Endothelial cell of umbilical vein (primary cell): ENCODE results near the gene NDUFS6. TPM values are rescaled to one million over a fixed set of nuclear protein-coding genes. Genes with fewer than 3 reads are reported as not detected.

ENCODE experiments used
- BruUV-seq: library from RNA; stranded (reverse); fragments of 400-500 nt; replicated peaks from 2 replicates; lab custom pipeline; 2021; lab: Mats Ljungman, UMichigan
- CTCF ChIA-PET: fragments of 300-600, 350-600 bp; sonication (Branson Sonifier 250); formaldehyde crosslinking; loops from one replicate; lab custom pipeline; 2021; ENCODE audit warnings: antibody characterized with exemption, inconsistent platforms; lab: Charles Lee
- POLR2A ChIA-PET: fragments of 300-600, 350-600 bp; sonication (Branson Sonifier 250); formaldehyde crosslinking; loops from one replicate; lab custom pipeline; 2021; ENCODE audit warnings: antibody characterized with exemption, inconsistent platforms; lab: Charles Lee
- DNase-seq: peaks from one replicate; pipeline ENCODE4 v3.0.0-alpha.2; 2011; ENCODE audit warnings: low read depth, low spot score
- FAIRE-seq: peaks from 2 replicates; lab custom pipeline; 2011; peaks lifted over from hg19 to GRCh38; lab: Jason Lieb, UNC
- H2AFZ ChIP-seq: 2 replicates; pipeline ENCODE4 v1.6.0; 2012; ENCODE audit warnings: low read depth, low read length, control low read depth, inconsistent platforms
- H3K27ac ChIP-seq: 2 replicates; pipeline ENCODE4 v1.5.1; 2011; ENCODE audit warnings: low read depth, mild to moderate bottlenecking, control low read depth, low read length, moderate library complexity; ENCODE audit not compliant: insufficient read depth
- H3K27me3 ChIP-seq, 2 experiments: 2 replicates each; pipeline versions ENCODE4 v1.6.0 to v1.6.1; 2011; ENCODE audit warnings: low read length in 2 of 2, mixed read lengths in 1 of 2; ENCODE audit not compliant: control insufficient read depth in 2 of 2, insufficient read depth in 2 of 2
- H3K36me3 ChIP-seq, 2 experiments: 2 replicates in 1 of 2; 3 replicates in 1 of 2; pipeline ENCODE4 v1.5.1; 2011; ENCODE audit warnings: low read length in 2 of 2, mild to moderate bottlenecking in 1 of 2, moderate library complexity in 1 of 2; ENCODE audit not compliant: control insufficient read depth in 2 of 2, insufficient read depth in 2 of 2; ENCODE audit errors: extremely low read depth in 1 of 2
- H3K4me1 ChIP-seq: 3 replicates; pipeline ENCODE4 v1.5.1; 2011; ENCODE audit warnings: mild to moderate bottlenecking, low read length; ENCODE audit not compliant: control insufficient read depth, insufficient read depth; ENCODE audit errors: extremely low read depth
- H3K4me2 ChIP-seq: 2 replicates; pipeline ENCODE4 v1.6.1; 2011; ENCODE audit warnings: low read length, control low read depth, mixed read lengths; ENCODE audit not compliant: insufficient read depth
- H3K4me3 ChIP-seq, 3 experiments: fragments of 200-600 bp in 1 of 3; sonication (generic), shearing (Covaris generic) in 1 of 3; replicated peaks in 1 of 3; 2 replicates each; pipeline ENCODE4 v1.5.1; 2011 to 2016; ENCODE audit warnings: control low read depth in 3 of 3, low read length in 3 of 3, mild to moderate bottlenecking in 2 of 3, inconsistent platforms in 1 of 3, low read depth in 1 of 3, moderate library complexity in 1 of 3; ENCODE audit not compliant: insufficient read depth in 1 of 3
- H3K79me2 ChIP-seq: 2 replicates; pipeline ENCODE4 v1.6.0; 2012; ENCODE audit warnings: low read length, inconsistent platforms; ENCODE audit not compliant: control insufficient read depth, insufficient read depth
- H3K9ac ChIP-seq: replicated peaks from 2 replicates; pipeline ENCODE3; 2011; ENCODE audit warnings: low read length, control low read depth; ENCODE audit not compliant: insufficient read depth; ENCODE audit errors: extremely low read depth
- H3K9me1 ChIP-seq: replicated peaks from 3 replicates; pipeline ENCODE4 v1.6.0; 2011; ENCODE audit warnings: mild to moderate bottlenecking, low read length; ENCODE audit not compliant: control insufficient read depth, insufficient read depth; ENCODE audit errors: extremely low read depth
- H3K9me3 ChIP-seq: replicated peaks from 2 replicates; pipeline ENCODE4 v1.5.1; 2012; ENCODE audit warnings: low read length, inconsistent platforms; ENCODE audit not compliant: control insufficient read depth, insufficient read depth
- H4K20me1 ChIP-seq: replicated peaks from 2 replicates; pipeline ENCODE3; 2011; ENCODE audit warnings: mild to moderate bottlenecking, low read length; ENCODE audit not compliant: control insufficient read depth, insufficient read depth; ENCODE audit errors: extremely low read depth
- EZH2 ChIP-seq: IDR thresholded peaks from 2 replicates; pipeline ENCODE4 v1.6.1; 2012; ENCODE audit warnings: borderline replicate concordance, low read depth, mild to moderate bottlenecking, moderate library complexity, low read length, inconsistent platforms; ENCODE audit not compliant: severe bottlenecking
- FOS ChIP-seq: IDR thresholded peaks from 2 replicates; pipeline ENCODE4 v1.6.1; 2011; ENCODE audit warnings: mild to moderate bottlenecking, low read length, moderate library complexity, borderline replicate concordance; ENCODE audit not compliant: insufficient read depth
- GATA2 ChIP-seq: IDR thresholded peaks from 2 replicates; pipeline ENCODE4 v1.7.0; 2011; ENCODE audit warnings: low read depth, mild to moderate bottlenecking, moderate library complexity, mixed read lengths, low read length; ENCODE audit not compliant: insufficient read length, insufficient read depth
- JUN ChIP-seq: IDR thresholded peaks from 2 replicates; pipeline ENCODE4 v1.6.1; 2011; ENCODE audit warnings: borderline replicate concordance, low read depth; ENCODE audit not compliant: insufficient read length, insufficient read depth
- MAX ChIP-seq: IDR thresholded peaks from 2 replicates; pipeline ENCODE4 v1.6.1; 2011; ENCODE audit not compliant: insufficient read depth, insufficient read length
- MYC ChIP-seq: IDR thresholded peaks from one replicate; pipeline ENCODE4 v1.6.1; 2011; ENCODE audit warnings: mild to moderate bottlenecking, low read depth, low read length
- POLR2AphosphoS5 ChIP-seq: IDR thresholded peaks from 2 replicates; pipeline ENCODE4 v1.6.1; 2012; ENCODE audit warnings: low read depth, mild to moderate bottlenecking, control low read depth, low read length, moderate library complexity; ENCODE audit not compliant: insufficient read depth
- dilution Hi-C: fragments of 300-500 bp; cut with MboI; formaldehyde crosslinking; loops from one replicate; pipeline ENCODE4 v1.15.0; 2019; ENCODE audit warnings: low sequenced_read_pairs; ENCODE audit not compliant: extremely low pct_ligation_motif_present
- intact Hi-C: fragments of 100-400 bp; cut with micrococcal nuclease; formaldehyde crosslinking; loops from one replicate; pipeline ENCODE4 v1.10.0; 2022
- polyA plus RNA-seq, 4 experiments: library from polyadenylated mRNA; depleted of rRNA in 3 of 4; stranded (reverse) in 3 of 4; unstranded in 1 of 4; fragments of >200 nt; gene quantifications; 2 replicates each; pipeline versions ENCODE4 v1.2.1 to v1.2.3, GENCODE V29; 2011 to 2012; ENCODE audit warnings: missing spikeins in 1 of 4
- total RNA-seq: library from RNA; stranded (reverse); gene quantifications from 2 replicates; pipeline ENCODE4 v1.2.3, GENCODE V29; 2021
- TF ChIP-seq, protein P1 (sequence below), 2 donors: IDR thresholded peaks; 1 replicate in 1 of 2; 2 replicates in 1 of 2; pipeline ENCODE4 v1.5.1; 2011; ENCODE audit warnings: low read length in 2 of 2, mild to moderate bottlenecking in 2 of 2, moderate library complexity in 2 of 2, control low read depth in 1 of 2, inconsistent platforms in 1 of 2, low read depth in 1 of 2; ENCODE audit not compliant: insufficient read depth in 1 of 2; ENCODE audit errors: extremely low read depth in 1 of 2

NDUFS6 gene
- total and polyA plus RNA-seq, 2 donors (not counting 3 experiments of a cell fraction or from before 2014, with no cell fraction given): 42.5 to 127 TPM

DNA sequence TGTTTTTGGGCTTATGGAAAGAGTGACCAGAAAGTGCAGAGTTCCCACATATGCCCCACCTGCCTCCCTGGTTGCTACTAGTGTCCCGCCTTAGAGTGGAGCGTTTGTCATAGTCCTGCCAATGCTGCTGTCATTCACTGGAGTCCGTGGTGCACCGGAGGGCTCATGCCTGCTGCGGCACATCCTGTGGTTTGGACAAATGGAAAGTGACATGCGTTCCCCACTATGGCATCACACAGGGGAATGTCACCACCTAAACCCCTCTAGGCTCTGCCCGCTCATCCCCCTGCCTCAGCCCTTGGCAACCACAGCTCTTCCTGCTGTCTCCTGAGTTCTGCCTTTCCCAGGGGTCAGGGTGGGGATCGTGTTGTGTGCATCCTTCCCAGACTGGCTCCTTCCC is 52.3 kb downstream of the NDUFS6 start:
- no peaks in the 10 kb centered on the region for H3K4me1 ChIP-seq
- intact Hi-C loops: no loop called here
- H3K27ac ChIP-seq: no peak overlapping the region
- FAIRE-seq (no peak), DNase-seq (no peak)
- POLR2A ChIA-PET: no interaction called here
- no peaks in the 10 kb centered on the region for H3K9me1 ChIP-seq
- dilution Hi-C loops: no loop called here
- H3K4me3 ChIP-seq: no peak overlapping the region
- CTCF ChIA-PET: no interaction called here
- no peak overlapping the region for H3K4me2 ChIP-seq
- no peaks in the 10 kb centered on the region for H3K36me3 ChIP-seq
- no peak overlapping the region for H2AFZ ChIP-seq
- TF ChIP-seq GATA2: no peak
- no peak for TF ChIP-seq MYC
- TF ChIP-seq POLR2AphosphoS5: no peak
- no peak for TF ChIP-seq MAX
- TF ChIP-seq, protein P1, sequence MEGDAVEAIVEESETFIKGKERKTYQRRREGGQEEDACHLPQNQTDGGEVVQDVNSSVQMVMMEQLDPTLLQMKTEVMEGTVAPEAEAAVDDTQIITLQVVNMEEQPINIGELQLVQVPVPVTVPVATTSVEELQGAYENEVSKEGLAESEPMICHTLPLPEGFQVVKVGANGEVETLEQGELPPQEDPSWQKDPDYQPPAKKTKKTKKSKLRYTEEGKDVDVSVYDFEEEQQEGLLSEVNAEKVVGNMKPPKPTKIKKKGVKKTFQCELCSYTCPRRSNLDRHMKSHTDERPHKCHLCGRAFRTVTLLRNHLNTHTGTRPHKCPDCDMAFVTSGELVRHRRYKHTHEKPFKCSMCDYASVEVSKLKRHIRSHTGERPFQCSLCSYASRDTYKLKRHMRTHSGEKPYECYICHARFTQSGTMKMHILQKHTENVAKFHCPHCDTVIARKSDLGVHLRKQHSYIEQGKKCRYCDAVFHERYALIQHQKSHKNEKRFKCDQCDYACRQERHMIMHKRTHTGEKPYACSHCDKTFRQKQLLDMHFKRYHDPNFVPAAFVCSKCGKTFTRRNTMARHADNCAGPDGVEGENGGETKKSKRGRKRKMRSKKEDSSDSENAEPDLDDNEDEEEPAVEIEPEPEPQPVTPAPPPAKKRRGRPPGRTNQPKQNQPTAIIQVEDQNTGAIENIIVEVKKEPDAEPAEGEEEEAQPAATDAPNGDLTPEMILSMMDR (IDR thresholded peaks at IDR 0.05; ENCODE audit: extremely low read depth in 1 of 2, insufficient read depth in 1 of 2, low read depth in 1 of 2, low read length in 2 of 2): no peak
- TF ChIP-seq JUN: no peak
- TF ChIP-seq EZH2: no peak
- no peak for TF ChIP-seq FOS
- no peaks in the 10 kb centered on the region for H3K9me3 ChIP-seq
- peaks cover 8 to 17% of the 10 kb centered on the region in 2 experiments for H3K27me3 ChIP-seq
- no peaks in the 10 kb centered on the region for H4K20me1 ChIP-seq
- no TSS peak for BruUV-seq
- H3K9ac ChIP-seq: no peak overlapping the region
- H3K79me2 ChIP-seq: no peaks in the 10 kb centered on the region
